Activated CD4-positive, CD25-positive, alpha-beta regulatory T cell treated with anti-CD3 and anti-CD28 coated beads, Interleukin-2, amount 50 U/mL, for 16 hours (primary cell): Measurements from ENCODE around the gene FNDC5.

ENCODE experiments used
- DNase-seq: peaks from one replicate; pipeline ENCODE4 v3.0.0-alpha.2; 2020; ENCODE audit warnings: low read depth, low spot score

FNDC5 gene

GRCh38 chr1:32865639-32866405 lies 4.9 kb downstream of the FNDC5 start:
- DNase-seq: no peak

GRCh38 chr1:32864375-32865019 lies 6.2 kb downstream of the FNDC5 start:
- no peak for DNase-seq

- no peak for DNase-seq
Measured at GRCh38 chr1:32863881-32864245, 6.8 kb downstream of the FNDC5 start.

- DNase-seq: no peak
Measured at GRCh38 chr1:32863218-32863880, 7.4 kb downstream of the FNDC5 start.

GRCh38 chr1:32861904-32862695 lies 8.6 kb downstream of the FNDC5 start:
- no peak for DNase-seq

GRCh38 chr1:32860566-32860965 lies 10.1 kb downstream of the FNDC5 start:
- no peak for DNase-seq

GRCh38 chr1:32859915-32860314 lies 10.8 kb downstream of the FNDC5 start:
- no peak for DNase-seq

- DNase-seq: no peak
Measured at GRCh38 chr1:32858791-32859190, 11.9 kb downstream of the FNDC5 start.

GRCh38 chr1:32858136-32858535 lies 12.6 kb downstream of the FNDC5 start:
- no peak for DNase-seq

GRCh38 chr1:32855861-32856617 lies 14.7 kb downstream of the FNDC5 start:
- DNase-seq: no peak

GRCh38 chr1:32848354-32849063 lies 22.2 kb downstream of the FNDC5 start:
- no peak for DNase-seq

GRCh38 chr1:32831878-32832277 lies 38.8 kb downstream of the FNDC5 start:
- no peak for DNase-seq

GRCh38 chr1:32830092-32830852 lies 40.4 kb downstream of the FNDC5 start:
- no peak for DNase-seq

- no peak for DNase-seq
Measured at GRCh38 chr1:32828341-32828740, 42.4 kb downstream of the FNDC5 start.

GRCh38 chr1:32825181-32825580 lies 45.5 kb downstream of the FNDC5 start:
- no peak for DNase-seq

- DNase-seq: no peak
Measured at GRCh38 chr1:32818804-32819541, 51.7 kb downstream of the FNDC5 start.

GRCh38 chr1:32817815-32818786 lies 52.6 kb downstream of the FNDC5 start:
- no peak for DNase-seq
